GM13976 (cell line): ENCODE results near the gene SPPL2A.

ENCODE experiments used
- DNase-seq: peaks from one replicate; pipeline ENCODE4 v3.0.0; 2012; ENCODE audit warnings: low spot score
- CTCF ChIP-seq: IDR thresholded peaks from 2 replicates; pipeline ENCODE4 v1.5.1; 2012; ENCODE audit warnings: borderline replicate concordance, mild to moderate bottlenecking; ENCODE audit not compliant: insufficient read depth; ENCODE audit errors: extremely low read depth, missing control alignments, control extremely low read depth
- in situ Hi-C: fragments of 300-500 bp; cut with MboI; formaldehyde crosslinking; loops from one replicate; pipeline ENCODE4 v1.12.0; 2022; ENCODE audit warnings: low sequenced_read_pairs, mixed read lengths, inconsistent platforms; ENCODE audit not compliant: unreplicated experiment

SPPL2A gene

GRCh38 chr15:50669611-50670010 is 95.9 kb downstream of the SPPL2A start:
- DNase-seq = no peak
- no peak for TF ChIP-seq CTCF
- in situ Hi-C loops = no loop called here

- in situ Hi-C loops = no loop called here
- no peak for DNase-seq
- no peak for TF ChIP-seq CTCF
These were observed 99.6 kb downstream of the SPPL2A start for GRCh38 chr15:50665938-50666337.

GRCh38 chr15:50655555-50655954 is 110.0 kb downstream of the SPPL2A start:
- in situ Hi-C loops = no loop called here
- DNase-seq = no peak
- TF ChIP-seq CTCF = no peak

GRCh38 chr15:50653156-50653743 is 112.3 kb downstream of the SPPL2A start:
- DNase-seq = no peak
- TF ChIP-seq CTCF = no peak
- in situ Hi-C loops = no loop called here

GRCh38 chr15:50652671-50653070 is 112.8 kb downstream of the SPPL2A start:
- no peak for DNase-seq
- in situ Hi-C loops = no loop called here

More at GRCh38 chr15:50652671-50653070, 112.8 kb downstream of the SPPL2A start:
- no peak for TF ChIP-seq CTCF
